Stimulated activated CD8-positive, alpha-beta memory T cell treated with anti-CD3 and anti-CD28 coated beads, Interleukin-2, amount 100 ng/mL, for 1 hour (primary cell): ENCODE data around the gene DCTPP1.
"Not testable (repeated sequence)": the region's sequence is repeated elsewhere in the genome, so short reads cannot be mapped to it uniquely, and the experiment has no call there.

Experiments used
- DNase-seq, 2 donors: peaks; one replicate each; pipeline ENCODE4 v3.0.0-alpha.2; 2020; ENCODE audit warnings: low read depth in 2 of 2

DCTPP1 gene

DNA sequence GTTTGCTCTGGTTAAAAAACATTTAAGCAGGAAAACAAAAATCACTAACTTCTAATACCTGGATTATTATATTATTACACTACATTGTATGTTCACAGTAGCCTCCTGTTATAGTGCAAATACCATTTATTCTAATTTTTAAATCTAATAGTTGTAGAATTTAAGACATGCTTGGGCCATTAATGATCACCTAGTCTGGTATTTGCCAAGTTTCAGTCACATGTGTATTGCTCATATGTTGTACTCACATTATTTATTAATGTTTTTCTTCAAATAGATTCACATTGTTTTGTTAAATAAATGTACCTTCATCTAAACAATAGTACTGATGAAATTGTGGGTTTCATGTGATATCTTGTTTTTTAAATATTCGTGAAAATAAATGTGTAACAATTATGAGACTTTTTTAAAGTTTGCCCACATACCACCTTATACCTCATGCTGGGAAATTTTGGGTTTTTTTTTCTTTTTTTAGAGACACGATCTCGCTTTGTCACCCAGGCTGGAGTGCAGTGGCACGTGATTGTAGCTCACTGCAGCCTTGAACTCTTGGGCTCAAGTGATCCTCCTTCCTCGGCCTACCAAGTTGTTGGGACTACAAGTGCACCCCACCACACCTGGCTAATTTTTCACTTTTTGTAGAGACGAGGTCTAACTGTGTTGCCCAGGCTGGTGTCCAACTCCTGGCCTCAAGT lies 16.6 kb downstream of the DCTPP1 start:
- no peak for DNase-seq

DNA sequence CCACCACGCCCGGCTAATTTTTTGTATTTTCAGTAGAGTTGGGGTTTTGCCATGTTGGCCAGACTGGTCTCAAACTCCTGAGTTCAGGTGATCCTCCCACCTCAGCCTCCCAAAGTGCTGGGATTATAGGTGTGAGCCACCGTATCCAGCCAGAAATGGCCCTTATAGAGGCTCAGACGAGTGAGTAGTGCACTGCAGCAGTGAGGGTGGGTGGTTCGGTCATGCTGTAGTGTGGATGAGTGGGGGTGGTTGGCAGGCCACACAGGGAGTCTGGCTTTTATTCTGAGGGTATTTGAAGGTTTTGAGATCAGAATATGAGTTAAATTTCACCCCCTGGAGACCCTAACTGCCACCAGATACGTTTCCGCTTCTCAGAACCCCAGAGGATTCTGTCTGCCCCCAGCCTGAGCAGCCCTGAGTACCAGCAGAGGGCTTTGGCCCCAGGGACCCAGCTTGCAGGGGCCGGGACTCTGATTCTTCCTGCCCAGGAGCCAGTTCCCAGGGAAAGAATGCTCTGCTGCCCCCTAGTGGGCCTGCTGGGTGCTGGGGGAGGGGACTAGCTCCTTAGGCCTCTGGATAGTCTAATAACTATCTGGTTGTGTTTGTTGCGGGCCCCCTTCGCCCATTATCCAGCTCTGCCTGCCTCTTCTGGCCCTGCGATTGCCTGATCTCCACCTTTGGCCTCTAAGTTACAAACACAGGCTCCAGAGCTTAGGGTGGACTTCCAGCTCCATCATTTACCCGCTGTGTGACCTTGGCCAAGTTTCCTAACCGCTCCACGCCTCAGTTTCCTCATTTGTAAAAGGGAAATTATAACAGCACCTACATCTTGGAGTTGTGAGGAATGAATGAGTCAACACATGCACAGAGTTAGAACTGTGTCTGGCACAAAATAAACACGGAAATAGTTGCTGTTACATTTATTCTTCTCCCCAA lies 20.4 kb downstream of the DCTPP1 start:
- DNase-seq, result peak; percentile 87 to 88

DNA sequence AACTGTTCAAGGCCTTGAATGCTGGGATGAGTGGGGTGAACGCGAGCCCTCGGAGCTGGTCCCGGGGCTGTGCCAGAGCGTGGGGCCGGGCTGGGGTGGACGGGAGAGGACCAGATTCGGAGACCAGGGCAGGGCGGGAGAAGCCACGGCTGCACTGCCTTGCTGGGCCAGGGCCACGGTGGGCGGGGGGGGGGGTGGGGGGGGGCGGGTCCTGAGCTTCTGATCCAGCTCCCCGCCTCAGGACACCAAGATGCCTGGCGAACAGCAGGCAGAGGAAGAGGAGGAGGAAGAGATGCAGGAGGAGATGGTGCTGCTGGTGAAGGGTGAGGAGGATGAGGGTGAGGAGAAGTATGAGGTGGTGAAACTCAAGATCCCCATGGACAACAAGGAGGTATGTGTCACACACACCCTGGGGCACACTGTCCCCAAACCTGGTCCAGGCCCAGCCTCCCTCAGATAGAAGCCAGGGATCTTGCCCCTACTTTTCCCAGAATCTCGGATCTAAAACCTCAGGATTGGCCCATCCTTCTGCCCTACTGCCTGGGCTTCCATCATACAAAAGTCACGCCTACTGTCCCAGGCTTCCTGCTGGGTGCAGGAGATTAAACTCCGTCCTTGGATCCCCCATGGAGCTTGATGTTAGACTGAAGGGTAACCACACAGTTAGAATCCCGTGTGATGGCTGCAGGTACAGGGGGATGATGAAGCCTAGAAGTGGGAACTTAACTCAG lies 21.9 kb downstream of the DCTPP1 start:
- DNase-seq, result no peak

DNA sequence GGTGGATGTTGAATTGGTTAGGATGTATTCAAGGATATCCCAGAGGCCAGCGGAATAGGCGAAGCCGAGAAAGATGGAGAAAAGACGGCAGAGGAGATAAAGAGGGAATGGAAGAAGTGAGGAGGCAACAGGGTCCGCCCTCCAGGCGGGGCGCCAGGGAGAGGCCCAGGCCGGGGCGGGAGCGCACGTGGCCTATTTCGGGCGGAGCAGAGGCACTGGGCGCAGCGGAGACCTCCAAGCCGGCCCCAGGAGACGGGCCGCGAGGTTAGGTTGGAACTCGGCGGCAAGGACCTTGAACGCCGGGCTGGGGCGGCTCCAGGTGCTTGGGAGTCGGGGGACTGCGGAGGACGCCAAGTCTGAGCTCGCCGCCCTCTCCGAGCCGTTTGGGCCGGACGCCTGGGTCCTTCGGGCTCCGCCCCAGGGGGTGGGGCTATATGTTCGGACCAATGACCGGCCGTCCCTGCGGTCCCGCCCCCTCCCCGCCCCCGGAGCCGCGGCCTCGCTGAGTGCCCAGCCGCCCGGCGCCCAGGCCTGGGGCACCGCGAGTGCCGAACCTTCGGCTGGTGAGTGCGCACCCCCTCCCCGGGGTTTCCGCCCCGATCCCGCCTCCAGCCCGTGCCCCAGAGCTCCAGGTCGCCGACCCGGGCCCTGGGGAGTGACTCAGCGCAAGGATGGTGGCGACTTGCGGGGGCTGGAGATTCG lies 22.6 kb downstream of the DCTPP1 start, which contains the start of gene ZNF771:
Gene ZNF771, plus strand, starts transcription at position 505 of the 702 bp plus-strand sequence. CDS start 448 bp downstream, outside the sequence.
- peak; percentile 77 to 79 for DNase-seq

- no peak for DNase-seq
These were observed 23.1 kb downstream of the DCTPP1 start for GRCh38 chr16:30406795-30407101.

DNA sequence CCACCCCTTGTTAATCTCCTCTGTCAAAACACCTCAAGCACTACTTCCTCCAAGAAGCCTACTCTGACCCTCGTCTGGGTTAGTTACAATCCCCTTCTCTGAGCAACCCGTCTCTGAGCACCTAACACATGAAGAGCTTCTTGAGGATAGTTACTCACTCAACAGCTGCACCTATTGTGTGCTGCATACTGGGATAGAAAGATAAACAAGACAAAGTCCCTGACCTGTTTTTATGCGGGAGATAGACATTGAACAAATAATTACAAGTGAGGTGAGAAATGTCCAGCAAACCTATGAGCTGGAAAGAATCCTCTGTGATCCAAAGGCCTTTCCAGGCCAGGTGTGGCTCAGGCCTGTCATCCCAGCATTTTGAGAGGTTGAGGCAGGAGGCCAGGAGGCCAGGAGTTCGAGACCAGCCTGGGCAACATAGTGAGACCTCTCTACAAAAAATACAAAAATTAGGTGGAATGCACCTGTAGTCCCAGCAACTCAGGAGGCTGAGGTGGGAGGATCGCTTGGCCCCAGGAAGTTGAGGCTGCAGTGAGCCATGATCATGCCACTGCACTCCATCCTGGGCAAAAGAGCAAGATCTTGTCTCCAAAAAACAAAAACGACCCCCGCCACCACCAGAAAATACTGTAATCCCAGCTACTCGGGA lies 27.9 kb downstream of the DCTPP1 start:
- DNase-seq, result no peak

- DNase-seq, result no peak
These were observed 30.2 kb downstream of the DCTPP1 start for GRCh38 chr16:30399435-30400186.

GRCh38 chr16:30398661-30399434 lies 31.0 kb downstream of the DCTPP1 start:
- DNase-seq, result no peak

- no peak for DNase-seq
These were observed 31.8 kb downstream of the DCTPP1 start for GRCh38 chr16:30397776-30398660.

GRCh38 chr16:30397056-30397455 lies 32.8 kb downstream of the DCTPP1 start:
- DNase-seq, result no peak

GRCh38 chr16:30396627-30397026 lies 33.2 kb downstream of the DCTPP1 start:
- not testable (repeated sequence) for DNase-seq

GRCh38 chr16:30395992-30396585 lies 33.7 kb downstream of the DCTPP1 start:
- DNase-seq, result no peak

GRCh38 chr16:30395155-30395991 lies 34.5 kb downstream of the DCTPP1 start, which contains the start of gene ZNF48:
TSS of gene ZNF48 (plus strand) at chr16:30395420. CDS start at chr16:30395795, 375 bp downstream.
- peak in 1 of 2 donors; percentile 24 for DNase-seq

DNA sequence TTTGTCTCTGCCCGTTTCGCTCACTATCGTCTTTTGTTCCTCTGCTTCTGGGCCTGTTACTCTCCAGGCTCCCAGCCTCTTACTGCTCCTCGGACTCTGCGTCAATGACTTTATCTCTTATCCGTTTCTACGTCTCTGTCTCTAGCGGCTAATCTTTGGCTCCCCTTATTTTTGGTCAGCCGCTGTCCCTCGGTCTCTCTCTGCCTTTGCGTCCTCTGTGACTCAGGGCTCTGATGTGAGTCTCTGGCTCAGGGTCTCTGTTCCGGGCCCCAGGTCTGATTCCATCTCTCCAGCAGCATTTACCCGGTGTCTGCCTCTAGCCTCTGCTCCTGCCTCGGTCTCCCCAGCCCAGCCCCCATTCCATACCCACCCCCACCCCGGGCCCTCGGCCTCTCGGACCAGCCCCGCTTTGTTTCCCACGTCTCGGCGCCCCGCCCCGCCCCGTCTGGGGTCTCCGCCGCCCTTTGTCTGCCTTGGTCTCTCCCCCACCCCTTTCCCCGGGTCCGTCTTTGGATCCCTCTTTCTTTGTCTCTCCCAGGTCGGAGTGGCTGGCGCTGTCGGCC lies 35.2 kb downstream of the DCTPP1 start:
- no peak for DNase-seq

DNA sequence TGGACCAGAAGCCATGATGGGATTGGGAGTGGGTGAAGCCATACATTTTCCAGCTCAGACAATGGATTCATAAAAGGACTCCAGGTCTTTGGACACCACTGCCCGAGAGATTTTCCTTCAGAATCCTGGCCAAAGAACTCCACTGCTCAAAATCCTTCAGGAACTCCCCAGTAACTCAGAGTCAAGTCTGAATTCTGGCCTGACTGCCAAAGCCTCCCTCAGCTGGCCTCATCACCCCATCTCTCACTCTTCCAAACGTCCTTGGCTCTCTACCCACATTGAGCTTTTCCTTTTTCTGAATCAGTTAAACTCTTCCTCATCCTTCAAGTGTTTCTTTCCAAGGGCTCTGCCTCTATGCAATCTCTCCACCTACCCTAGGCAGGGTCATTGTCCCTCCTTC lies 46.3 kb downstream of the DCTPP1 start:
- DNase-seq, result no peak

GRCh38 chr16:30382111-30382881 lies 47.5 kb downstream of the DCTPP1 start, which contains the start of gene SEPTIN1:
TSS of gene SEPTIN1 (minus strand) at chr16:30382561. CDS start at chr16:30382542, 19 bp downstream.
- peak; percentile 47 to 60 for DNase-seq
